Skeletal muscle satellite cell (primary cell): ENCODE results near the gene SMIM31.
A peak's percentile ranks its signal among the peaks of the same experiment; 100 is the strongest.

Experiments used
- H3K27me3 ChIP-seq: 2 replicates; pipeline ENCODE4 v1.7.0; 2013; ENCODE audit warnings: low read length; ENCODE audit not compliant: control insufficient read depth, insufficient read depth
- H3K36me3 ChIP-seq: 2 replicates; pipeline ENCODE4 v1.7.0; 2013; ENCODE audit warnings: mild to moderate bottlenecking, control low read depth, low read length; ENCODE audit not compliant: insufficient read depth
- H3K4me1 ChIP-seq: 2 replicates; pipeline ENCODE4 v1.7.0; 2013; ENCODE audit warnings: low read length; ENCODE audit not compliant: control insufficient read depth, insufficient read depth
- H3K4me2 ChIP-seq: 2 replicates; pipeline ENCODE4 v1.7.0; 2013; ENCODE audit warnings: mild to moderate bottlenecking, low read length
- H3K4me3 ChIP-seq: 2 replicates; pipeline ENCODE4 v1.7.0; 2013; ENCODE audit warnings: low read length
- H3K9ac ChIP-seq: 2 replicates; pipeline ENCODE4 v1.7.0; 2013; ENCODE audit warnings: mild to moderate bottlenecking, low read depth, low read length, moderate library complexity
- H3K9me3 ChIP-seq: replicated peaks from 2 replicates; pipeline ENCODE4 v1.7.0; 2013; ENCODE audit warnings: mild to moderate bottlenecking, control low read depth, low read length

Gene SMIM31

DNA sequence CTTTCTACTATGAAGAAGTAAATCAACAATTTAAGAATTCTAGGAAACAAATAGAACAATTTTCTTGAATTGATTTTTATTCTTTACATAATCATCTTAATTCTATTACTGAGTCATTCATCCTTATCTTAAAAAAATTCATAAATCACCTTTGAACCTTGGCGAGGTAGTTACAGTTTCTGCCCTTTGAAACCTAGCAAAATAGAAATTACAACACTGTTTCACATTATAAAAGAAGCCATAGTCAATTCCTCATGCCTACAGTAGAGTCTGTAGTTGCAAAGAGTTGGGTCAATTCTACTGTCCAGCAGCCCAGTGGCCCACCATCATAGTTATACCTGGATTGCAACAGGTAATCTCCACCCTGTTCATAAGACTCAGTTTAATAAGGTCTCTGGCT, 7.3 kb downstream of the SMIM31 start:
- H3K36me3 ChIP-seq, result no peaks in the 10 kb centered on the region
- H3K4me2 ChIP-seq, result no peak overlapping the region
- no peak overlapping the region for H3K9ac ChIP-seq
- no peaks in the 10 kb centered on the region for H3K9me3 ChIP-seq
- H3K4me3 ChIP-seq, result no peak overlapping the region
- H3K27me3 ChIP-seq, result peaks cover 5% of the 10 kb centered on the region
- no peaks in the 10 kb centered on the region for H3K4me1 ChIP-seq

DNA sequence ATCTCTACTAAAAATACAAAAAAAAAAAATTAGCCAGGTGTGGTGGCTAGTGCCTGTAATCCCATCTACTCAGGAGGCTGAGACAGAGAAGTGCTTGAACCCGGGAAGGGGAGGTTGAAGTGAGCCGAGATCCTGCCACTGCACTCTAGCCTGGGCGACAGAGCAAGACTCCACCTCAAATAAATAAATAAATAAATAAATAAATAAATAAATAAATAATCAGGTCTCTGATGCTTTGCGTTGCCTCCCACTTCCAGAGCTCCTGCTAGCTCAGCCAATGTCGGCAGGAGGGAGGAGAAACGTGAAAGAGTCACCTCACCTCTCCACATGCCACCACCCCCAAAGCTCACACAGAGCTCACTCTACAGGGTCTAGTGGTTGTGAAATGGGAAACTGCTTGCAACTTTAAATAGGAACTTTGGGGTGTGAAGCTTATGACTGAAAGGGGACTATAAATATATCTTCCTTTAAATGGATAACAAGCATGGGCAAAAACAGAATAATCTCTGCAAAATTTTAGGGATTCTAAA, 7.9 kb downstream of the SMIM31 start:
- Histone ChIP-seq H3K27me3 (peaks cover 5% of the 10 kb centered on the region), H3K9me3 (no peaks in the 10 kb centered on the region), H3K4me2 (no peak overlapping the region), H3K4me1 (no peaks in the 10 kb centered on the region), H3K36me3 (no peaks in the 10 kb centered on the region), H3K9ac (no peak overlapping the region), H3K4me3 (no peak overlapping the region)

- no peaks in the 10 kb centered on the region for H3K36me3 ChIP-seq
- H3K4me1 ChIP-seq, result no peaks in the 10 kb centered on the region
- peaks cover 5% of the 10 kb centered on the region for H3K27me3 ChIP-seq
- H3K9me3 ChIP-seq, result no peaks in the 10 kb centered on the region
- H3K4me2 ChIP-seq, result no peak overlapping the region
- H3K9ac ChIP-seq, result no peak overlapping the region
- no peak overlapping the region for H3K4me3 ChIP-seq
Measured at GRCh38 chr4:164765096-164765495, 11.2 kb downstream of the SMIM31 start.

DNA sequence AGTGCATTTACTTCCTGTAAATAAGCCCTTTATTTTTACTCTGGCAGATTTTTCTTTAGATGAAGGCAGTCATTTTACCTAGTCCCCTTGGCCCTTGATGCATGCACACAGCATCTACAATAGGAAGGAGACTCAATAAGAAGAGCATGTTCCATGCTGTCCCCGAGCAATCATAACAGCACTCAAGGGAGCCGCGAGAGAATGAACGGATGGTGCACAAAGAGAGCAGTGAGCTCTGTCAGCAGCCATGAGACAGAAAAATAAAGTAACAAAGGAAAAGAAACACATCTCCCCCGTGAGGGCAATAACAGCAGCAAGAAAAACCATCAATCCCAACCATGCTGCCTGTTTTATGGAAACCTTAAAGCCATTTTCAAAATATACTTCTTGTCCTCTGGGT, 11.9 kb downstream of the SMIM31 start:
- H3K27me3 ChIP-seq, result peaks cover 5% of the 10 kb centered on the region
- H3K4me1 ChIP-seq, result peaks cover 3% of the 10 kb centered on the region
- H3K4me2 ChIP-seq, result no peak overlapping the region
- H3K4me3 ChIP-seq, result no peak overlapping the region
- H3K9me3 ChIP-seq, result no peaks in the 10 kb centered on the region
- no peaks in the 10 kb centered on the region for H3K36me3 ChIP-seq
- no peak overlapping the region for H3K9ac ChIP-seq

DNA sequence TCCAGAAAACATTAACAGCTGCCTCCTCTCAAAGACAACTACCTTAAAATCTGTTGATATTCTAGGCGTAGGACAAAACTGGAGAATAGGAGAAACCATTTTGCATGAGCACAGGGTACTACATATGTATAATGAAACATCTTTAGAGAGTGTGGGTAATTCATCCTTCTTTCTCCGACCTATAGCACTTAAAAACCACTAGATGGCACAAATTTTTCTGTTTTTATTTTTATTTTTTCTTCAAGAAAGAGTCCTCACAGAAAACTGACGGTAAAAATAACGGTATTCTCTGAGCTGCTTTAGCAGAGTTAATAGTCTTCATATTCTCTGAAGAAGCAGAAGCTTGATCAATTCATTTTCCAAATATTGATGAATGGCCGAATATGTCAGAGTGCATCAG, 14.6 kb downstream of the SMIM31 start:
- no peaks in the 10 kb centered on the region for H3K36me3 ChIP-seq
- peaks cover 11% of the 10 kb centered on the region for H3K4me1 ChIP-seq
- H3K9ac ChIP-seq, result no peak overlapping the region
- H3K9me3 ChIP-seq, result no peaks in the 10 kb centered on the region
- peak overlapping the region; percentile 29 for H3K4me2 ChIP-seq
- H3K27me3 ChIP-seq, result peaks cover 5% of the 10 kb centered on the region
- no peak overlapping the region for H3K4me3 ChIP-seq

- no peak overlapping the region for H3K4me3 ChIP-seq
- H3K9ac ChIP-seq, result no peak overlapping the region
- H3K4me2 ChIP-seq, result no peak overlapping the region
- peaks cover 2% of the 10 kb centered on the region for H3K27me3 ChIP-seq
- H3K9me3 ChIP-seq, result no peaks in the 10 kb centered on the region
- peaks cover 11% of the 10 kb centered on the region for H3K4me1 ChIP-seq
- H3K36me3 ChIP-seq, result no peaks in the 10 kb centered on the region
Measured at GRCh38 chr4:164770010-164770724, 16.2 kb downstream of the SMIM31 start.

DNA sequence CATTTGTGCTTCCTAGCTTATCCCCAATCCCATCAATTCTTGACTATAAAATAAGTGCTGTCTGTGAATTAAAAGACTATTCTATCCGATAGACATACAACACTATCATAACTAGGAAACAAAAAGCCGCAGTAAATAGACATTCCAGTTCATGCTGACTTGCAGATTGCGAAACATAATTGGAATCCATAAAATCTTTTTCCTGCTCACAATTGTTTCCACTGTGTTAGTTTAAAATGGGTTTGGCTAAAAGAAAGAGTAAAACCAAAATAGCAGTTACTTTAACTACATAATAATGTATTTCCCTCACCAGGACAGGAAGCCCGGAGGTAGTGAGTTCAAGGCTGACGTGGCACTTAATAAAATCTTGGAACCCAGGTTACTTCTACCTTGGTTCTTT, 17.2 kb downstream of the SMIM31 start:
- Histone ChIP-seq H3K4me2 (peak overlapping the region; percentile 17), H3K4me1 (peaks cover 11% of the 10 kb centered on the region), H3K9ac (no peak overlapping the region), H3K4me3 (no peak overlapping the region), H3K36me3 (no peaks in the 10 kb centered on the region), H3K9me3 (no peaks in the 10 kb centered on the region), H3K27me3 (no peaks in the 10 kb centered on the region)

GRCh38 chr4:164772076-164772475, 18.1 kb downstream of the SMIM31 start:
- H3K36me3 ChIP-seq, result no peaks in the 10 kb centered on the region
- H3K4me1 ChIP-seq, result peaks cover 11% of the 10 kb centered on the region
- H3K9me3 ChIP-seq, result no peaks in the 10 kb centered on the region
- no peak overlapping the region for H3K4me2 ChIP-seq
- no peaks in the 10 kb centered on the region for H3K27me3 ChIP-seq
- H3K9ac ChIP-seq, result no peak overlapping the region
- H3K4me3 ChIP-seq, result no peak overlapping the region

- Histone ChIP-seq H3K27me3 (no peaks in the 10 kb centered on the region), H3K9ac (no peak overlapping the region), H3K4me1 (peaks cover 10% of the 10 kb centered on the region), H3K4me3 (no peak overlapping the region), H3K36me3 (no peaks in the 10 kb centered on the region), H3K4me2 (no peak overlapping the region), H3K9me3 (no peaks in the 10 kb centered on the region)
Measured at GRCh38 chr4:164779080-164779479, 25.1 kb downstream of the SMIM31 start.

GRCh38 chr4:164779811-164780216, 25.9 kb downstream of the SMIM31 start:
- no peaks in the 10 kb centered on the region for H3K27me3 ChIP-seq
- no peaks in the 10 kb centered on the region for H3K36me3 ChIP-seq
- H3K9ac ChIP-seq, result no peak overlapping the region
- H3K9me3 ChIP-seq, result no peaks in the 10 kb centered on the region
- no peak overlapping the region for H3K4me2 ChIP-seq
- H3K4me3 ChIP-seq, result no peak overlapping the region
- H3K4me1 ChIP-seq, result peaks cover 10% of the 10 kb centered on the region

DNA sequence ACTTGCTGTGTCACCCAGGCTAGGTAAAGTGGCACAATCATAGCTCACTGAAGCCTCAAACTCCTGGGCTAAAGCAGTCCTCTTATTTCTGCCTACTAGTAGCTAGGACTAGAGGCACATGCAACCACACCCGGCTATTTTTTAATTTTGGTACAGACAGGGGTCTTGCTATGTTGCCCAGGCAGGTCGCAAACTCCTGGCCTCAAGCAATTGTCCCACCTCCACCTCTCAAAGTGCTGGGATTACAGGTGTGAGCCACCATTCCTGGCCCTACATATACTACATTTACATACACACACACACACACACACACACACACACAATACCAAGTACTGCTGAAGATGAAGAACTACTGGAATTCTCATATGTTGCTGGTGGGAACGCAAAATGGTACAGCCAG, 26.9 kb downstream of the SMIM31 start:
- Histone ChIP-seq H3K9ac (no peak overlapping the region), H3K4me3 (no peak overlapping the region), H3K27me3 (no peaks in the 10 kb centered on the region), H3K36me3 (no peaks in the 10 kb centered on the region), H3K4me2 (no peak overlapping the region), H3K4me1 (peaks cover 10% of the 10 kb centered on the region), H3K9me3 (no peaks in the 10 kb centered on the region)

DNA sequence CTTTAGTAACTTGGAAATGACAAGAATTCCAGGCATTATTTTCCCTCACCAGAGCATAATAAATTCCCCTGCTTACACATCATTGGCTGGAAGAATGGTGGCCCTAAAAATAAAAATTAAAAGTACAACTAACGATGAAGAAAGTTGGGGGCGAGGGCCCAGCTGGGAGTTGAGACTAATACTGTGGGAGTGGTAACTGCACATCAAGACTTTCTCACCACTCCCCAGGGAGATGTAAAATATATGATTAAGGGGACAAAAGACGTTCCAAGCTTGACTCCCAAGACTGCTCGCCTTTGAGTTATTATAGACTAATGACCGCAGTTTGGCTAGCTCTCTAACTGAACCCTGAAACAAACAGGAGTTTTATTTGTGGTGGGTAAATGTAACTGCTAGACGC, 30.0 kb downstream of the SMIM31 start:
- Histone ChIP-seq H3K4me1 (peaks cover 7% of the 10 kb centered on the region), H3K9me3 (no peaks in the 10 kb centered on the region), H3K27me3 (no peaks in the 10 kb centered on the region), H3K36me3 (no peaks in the 10 kb centered on the region), H3K9ac (no peak overlapping the region), H3K4me2 (no peak overlapping the region), H3K4me3 (no peak overlapping the region)
